GM21528 (cell line): ENCODE results near the gene CNNM4.

Experiments used
- ATAC-seq: cut with Tn5 transposase; IDR thresholded peaks from one replicate; pipeline ENCODE4 v1.9.1; 2021; ENCODE audit warnings: mild to moderate bottlenecking, moderate library complexity; ENCODE audit not compliant: unreplicated experiment, low FRiP score

The CNNM4 gene

GRCh38 chr2:96828436-96828835 is 67.7 kb downstream of the CNNM4 start:
- ATAC-seq, result no peak

- ATAC-seq, result no peak
Observed at GRCh38 chr2:96828874-96829273, 68.2 kb downstream of the CNNM4 start.

- no peak for ATAC-seq
Observed at GRCh38 chr2:96830044-96830562, 69.4 kb downstream of the CNNM4 start.

- no peak for ATAC-seq
Observed at GRCh38 chr2:96831679-96832078, 71.0 kb downstream of the CNNM4 start.

GRCh38 chr2:96832408-96832753 is 71.7 kb downstream of the CNNM4 start:
- ATAC-seq, result no peak

- no peak for ATAC-seq
Observed at GRCh38 chr2:96832754-96833507, 72.2 kb downstream of the CNNM4 start.

- ATAC-seq, result no peak
Observed at GRCh38 chr2:96835830-96836229, 75.1 kb downstream of the CNNM4 start.

- ATAC-seq, result no peak
Observed at GRCh38 chr2:96837575-96837974, 76.9 kb downstream of the CNNM4 start.

GRCh38 chr2:96838345-96839292 is 77.9 kb downstream of the CNNM4 start:
- no peak for ATAC-seq

- ATAC-seq, result peak; percentile 61
Observed at GRCh38 chr2:96839293-96839874, 78.7 kb downstream of the CNNM4 start.

- no peak for ATAC-seq
Observed at GRCh38 chr2:96839875-96840850, 79.5 kb downstream of the CNNM4 start.

GRCh38 chr2:96841701-96842495 is 81.2 kb downstream of the CNNM4 start:
- no peak for ATAC-seq

- no peak for ATAC-seq
Observed at GRCh38 chr2:96842600-96842999, 81.9 kb downstream of the CNNM4 start.

- no peak for ATAC-seq
Observed at GRCh38 chr2:96843538-96844268, 83.0 kb downstream of the CNNM4 start, which contains the start of gene ANKRD23. Gene ANKRD23, minus strand, starts transcription at chr2:96844021. Its CDS starts 29 bp downstream, at chr2:96843992.

GRCh38 chr2:96844405-96844808 is 83.7 kb downstream of the CNNM4 start:
- ATAC-seq, result no peak

- no peak for ATAC-seq
Observed at GRCh38 chr2:96846825-96847224, 86.1 kb downstream of the CNNM4 start.

- no peak for ATAC-seq
Observed at GRCh38 chr2:96847586-96847985, 86.9 kb downstream of the CNNM4 start.

- ATAC-seq, result no peak
Observed at GRCh38 chr2:96848264-96848663, 87.6 kb downstream of the CNNM4 start.
